Epidermal melanocyte (primary cell): ENCODE results near the gene CEP72.
"Not testable (repeated sequence)": the region's sequence is repeated elsewhere in the genome, so short reads cannot be mapped to it uniquely, and the experiment has no call there.

Source experiments
- DNase-seq: peaks from one replicate; pipeline ENCODE4 v3.0.0; 2011; ENCODE audit warnings: low spot score; ENCODE audit not compliant: insufficient read length

The CEP72 gene

DNA sequence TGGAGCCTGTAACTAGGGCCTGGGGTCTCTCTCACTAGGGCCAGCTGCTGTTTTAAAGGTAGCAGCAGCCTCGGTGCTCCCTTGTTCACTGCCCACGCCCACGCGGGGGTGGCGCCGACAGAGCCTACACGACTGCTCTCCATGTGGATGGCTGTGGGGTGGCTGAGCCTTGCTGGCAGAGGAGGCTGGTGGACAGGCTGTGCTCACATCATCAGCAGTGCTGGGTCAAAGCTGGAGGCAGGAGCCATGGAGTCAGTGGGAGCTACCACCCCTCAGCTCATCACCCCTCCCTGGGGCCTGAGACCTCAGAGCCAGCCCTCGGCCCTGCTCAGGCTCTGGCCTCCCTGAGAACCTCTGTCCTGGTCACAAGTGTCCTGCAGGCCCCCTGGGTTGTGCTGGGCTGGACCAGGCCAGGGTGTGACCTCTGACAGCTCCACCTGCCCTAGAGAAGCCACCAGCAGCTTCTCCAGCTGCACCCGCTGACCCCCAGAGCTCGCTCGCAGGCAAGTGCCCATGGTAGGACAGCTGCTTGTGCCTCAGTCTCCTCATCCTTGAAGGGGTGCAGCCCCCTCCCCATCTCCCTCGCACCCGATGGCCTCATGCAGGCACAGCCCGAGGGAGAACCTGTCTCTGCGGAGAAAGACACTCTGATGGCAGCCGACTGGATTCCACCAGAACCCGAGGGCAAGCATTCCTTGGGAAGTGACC is 70.7 kb downstream of the CEP72 start:
- not testable (repeated sequence) for DNase-seq

- no peak for DNase-seq
Measured at GRCh38 chr5:683551-684481, 71.7 kb downstream of the CEP72 start.

GRCh38 chr5:684751-685216 is 72.6 kb downstream of the CEP72 start:
- no peak for DNase-seq

DNA sequence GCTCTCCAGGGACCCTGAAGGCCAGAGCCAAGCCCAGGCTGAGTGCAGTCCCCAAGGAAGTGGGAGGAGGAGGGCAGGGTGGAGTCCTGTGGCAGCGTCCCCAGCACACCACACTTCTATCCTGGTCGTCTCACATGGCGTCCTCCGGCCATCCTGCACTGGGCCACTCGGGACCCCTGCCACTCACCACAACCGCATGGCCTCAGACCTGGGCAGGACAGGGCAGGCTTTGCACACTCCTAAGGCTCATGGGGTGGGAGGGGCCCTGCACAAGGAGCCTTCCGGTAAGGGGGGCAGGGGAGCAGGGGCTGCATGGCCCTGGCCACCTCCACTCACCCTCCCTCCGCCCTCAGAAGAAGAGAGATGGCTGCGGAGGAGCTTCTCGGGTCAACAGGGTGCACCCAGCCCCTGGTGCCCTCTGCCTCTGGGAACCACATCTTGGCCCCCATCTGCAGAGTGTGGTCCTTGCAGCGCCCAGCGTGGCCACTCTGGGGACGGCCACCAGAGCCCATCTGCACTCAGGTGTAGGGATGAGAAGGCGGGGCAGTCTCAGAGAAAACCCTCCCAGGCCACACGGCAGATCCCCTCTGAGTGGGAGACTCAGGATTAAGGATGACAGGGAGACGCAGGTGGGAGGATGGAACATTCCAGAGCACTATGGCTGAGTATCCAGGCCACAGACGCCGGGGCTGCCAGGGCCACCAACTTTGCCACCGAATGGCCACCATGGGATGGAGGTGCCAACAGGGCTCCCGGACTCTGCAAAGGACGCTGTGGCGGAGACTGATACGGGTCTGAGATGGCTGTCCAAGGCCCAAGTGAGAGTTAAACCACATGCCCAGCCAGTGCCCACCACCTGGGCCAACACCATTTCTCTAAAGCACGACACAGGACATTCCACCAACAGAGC is 73.4 kb downstream of the CEP72 start:
- DNase-seq = no peak

DNA sequence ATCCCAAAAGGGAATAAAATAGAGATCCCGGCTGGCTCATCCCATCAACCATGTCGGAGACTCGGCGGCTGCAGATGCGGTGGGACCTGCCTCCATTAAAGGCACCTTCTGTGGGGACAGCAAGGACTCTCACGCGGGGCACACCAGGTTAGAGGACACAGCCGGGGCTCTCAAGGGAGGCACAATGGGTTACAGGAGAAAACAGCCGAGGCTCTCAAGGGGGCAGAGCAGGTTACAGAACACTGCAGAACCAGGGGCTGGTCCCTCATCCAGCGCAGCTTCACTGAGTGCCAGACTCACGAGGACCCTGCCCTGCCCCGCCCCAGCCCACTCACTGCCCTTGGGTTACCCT is 74.0 kb downstream of the CEP72 start:
- DNase-seq = not testable (repeated sequence)

DNA sequence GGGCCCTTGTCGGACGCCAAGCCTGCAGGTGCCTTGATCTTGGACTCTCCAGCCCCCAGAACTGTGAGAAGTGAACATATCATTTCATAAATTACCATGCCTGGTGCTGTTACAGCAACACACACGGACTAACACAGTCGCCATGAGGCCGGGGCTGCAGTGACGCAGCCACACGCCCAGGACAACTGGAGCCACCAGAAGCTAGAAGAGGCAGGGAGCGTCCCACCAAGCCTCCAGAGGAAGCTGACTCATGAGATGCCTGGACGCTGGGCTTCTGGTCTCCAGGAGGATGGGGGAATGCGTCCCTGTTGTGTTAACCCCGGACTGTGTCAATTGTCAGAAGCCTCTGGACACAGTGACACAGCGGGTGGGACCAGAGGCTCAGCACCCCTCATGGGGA is 74.8 kb downstream of the CEP72 start:
- DNase-seq = not testable (repeated sequence)

DNA sequence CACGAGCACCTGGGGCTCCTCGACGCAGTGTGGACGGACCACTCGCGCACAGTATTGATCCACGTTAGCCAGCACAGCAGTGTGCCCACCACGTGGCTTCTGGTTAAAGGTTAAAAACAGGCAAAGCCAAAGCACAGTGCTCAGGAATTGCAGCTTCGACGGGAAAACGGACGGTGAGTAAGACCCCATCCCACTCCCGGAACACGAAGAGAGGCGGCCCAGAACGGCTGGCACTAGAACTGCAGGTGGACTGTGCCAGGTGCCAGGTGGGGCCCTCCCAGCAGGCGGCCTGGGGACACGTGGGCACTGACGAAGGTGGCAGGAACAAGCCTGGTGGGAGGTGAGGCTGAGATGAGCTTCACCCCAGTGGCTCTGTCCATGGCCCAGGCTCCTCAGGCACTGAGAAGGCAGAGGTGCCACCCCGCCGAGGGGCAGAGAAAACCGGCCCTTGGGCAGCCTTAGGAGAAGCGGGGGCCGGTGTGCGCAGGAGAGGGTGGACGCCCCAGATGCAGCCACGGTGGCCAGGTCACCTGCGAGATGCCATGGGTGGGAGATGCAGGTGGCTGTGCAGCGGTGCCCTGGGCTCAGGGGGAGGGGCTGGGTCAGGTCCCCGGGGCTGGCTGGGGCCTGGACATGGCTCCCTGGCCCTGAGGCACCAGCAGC is 76.3 kb downstream of the CEP72 start:
- DNase-seq = not testable (repeated sequence)

DNA sequence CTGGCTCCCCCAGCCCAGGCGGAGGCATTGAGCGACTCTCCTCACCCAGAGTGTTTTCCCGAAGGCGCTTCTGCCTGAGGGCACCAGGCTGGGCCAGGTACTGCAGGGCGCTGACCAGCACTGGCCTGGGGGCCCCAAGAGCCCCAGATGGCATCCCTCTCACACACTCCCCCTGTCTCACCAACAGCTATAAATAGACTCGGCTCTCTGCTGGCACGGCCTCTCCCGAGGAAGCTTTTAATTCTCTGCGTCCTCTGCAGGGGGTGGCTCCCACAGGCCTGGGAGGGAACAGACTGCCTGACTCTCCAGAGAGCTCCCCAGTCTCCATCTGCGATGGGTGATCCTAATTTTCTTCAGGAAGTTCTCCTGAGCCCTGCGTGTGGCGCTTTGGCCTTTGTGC is 78.2 kb downstream of the CEP72 start:
- not testable (repeated sequence) for DNase-seq

GRCh38 chr5:691049-691448 is 78.9 kb downstream of the CEP72 start:
- DNase-seq = not testable (repeated sequence)

DNA sequence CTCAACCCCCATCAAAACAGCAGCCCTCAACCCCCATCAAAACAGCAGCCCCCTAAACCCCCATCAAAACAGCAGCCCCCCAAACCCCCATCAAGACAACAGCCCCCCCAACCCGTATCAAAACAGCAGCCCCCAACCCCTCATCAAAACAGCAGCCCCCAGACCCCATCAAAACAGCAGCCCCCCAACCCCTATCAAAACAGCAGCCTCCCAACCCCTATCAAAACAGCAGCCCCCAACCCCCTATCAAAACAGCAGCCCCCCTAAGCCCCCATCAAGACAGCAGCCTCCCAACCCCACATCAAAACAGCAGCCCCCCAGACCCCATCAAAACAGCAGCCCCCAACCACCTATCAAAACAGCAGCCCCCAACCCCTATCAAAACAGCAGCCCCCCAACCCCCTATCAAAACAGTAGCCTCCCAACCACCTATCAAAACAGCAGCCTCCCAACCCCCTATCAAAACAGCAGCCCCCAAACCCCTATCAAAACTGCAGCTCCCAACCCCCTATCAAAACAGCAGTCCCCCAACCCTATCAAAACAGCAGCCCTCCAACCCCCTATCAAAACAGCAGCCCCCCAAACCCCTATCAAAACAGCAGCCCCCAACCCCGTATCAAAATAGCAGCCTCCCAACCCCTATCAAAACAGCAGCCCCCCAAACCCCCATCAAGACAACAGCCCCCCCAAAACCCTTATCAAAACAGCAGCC is 79.8 kb downstream of the CEP72 start:
- no peak for DNase-seq

- DNase-seq = peak; percentile 10
Measured at GRCh38 chr5:692529-693041, 80.4 kb downstream of the CEP72 start.

- DNase-seq = peak; percentile 57
Measured at GRCh38 chr5:693271-694041, 81.3 kb downstream of the CEP72 start, which contains the start of gene TPPP. Gene TPPP (minus strand): TSS chr5:693352. CDS start chr5:678060, 15,292 bp downstream.

- not testable (repeated sequence) for DNase-seq
Measured at GRCh38 chr5:694042-694431, 81.9 kb downstream of the CEP72 start.

DNA sequence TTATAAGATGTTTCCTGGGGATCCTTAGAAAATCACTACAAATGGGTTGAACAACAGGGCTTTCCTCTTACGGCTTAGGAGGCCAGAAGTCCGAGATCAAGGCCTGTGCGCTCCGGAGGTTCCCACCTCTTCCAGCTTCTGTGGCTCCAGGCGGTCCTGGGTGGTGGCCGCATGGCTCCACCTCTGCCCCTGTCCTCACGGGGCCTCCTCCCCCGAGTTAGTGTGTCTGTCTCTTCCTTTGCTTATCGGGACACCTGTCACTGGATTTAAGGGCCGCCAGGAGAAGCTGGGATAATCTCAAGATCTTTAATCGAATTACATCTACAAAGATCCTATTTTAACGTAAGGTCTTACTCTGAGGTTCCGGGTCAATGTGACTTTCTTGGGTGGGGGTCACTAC is 83.3 kb downstream of the CEP72 start:
- DNase-seq = not testable (repeated sequence)

- DNase-seq = not testable (repeated sequence)
Measured at GRCh38 chr5:696191-696590, 84.1 kb downstream of the CEP72 start.

DNA sequence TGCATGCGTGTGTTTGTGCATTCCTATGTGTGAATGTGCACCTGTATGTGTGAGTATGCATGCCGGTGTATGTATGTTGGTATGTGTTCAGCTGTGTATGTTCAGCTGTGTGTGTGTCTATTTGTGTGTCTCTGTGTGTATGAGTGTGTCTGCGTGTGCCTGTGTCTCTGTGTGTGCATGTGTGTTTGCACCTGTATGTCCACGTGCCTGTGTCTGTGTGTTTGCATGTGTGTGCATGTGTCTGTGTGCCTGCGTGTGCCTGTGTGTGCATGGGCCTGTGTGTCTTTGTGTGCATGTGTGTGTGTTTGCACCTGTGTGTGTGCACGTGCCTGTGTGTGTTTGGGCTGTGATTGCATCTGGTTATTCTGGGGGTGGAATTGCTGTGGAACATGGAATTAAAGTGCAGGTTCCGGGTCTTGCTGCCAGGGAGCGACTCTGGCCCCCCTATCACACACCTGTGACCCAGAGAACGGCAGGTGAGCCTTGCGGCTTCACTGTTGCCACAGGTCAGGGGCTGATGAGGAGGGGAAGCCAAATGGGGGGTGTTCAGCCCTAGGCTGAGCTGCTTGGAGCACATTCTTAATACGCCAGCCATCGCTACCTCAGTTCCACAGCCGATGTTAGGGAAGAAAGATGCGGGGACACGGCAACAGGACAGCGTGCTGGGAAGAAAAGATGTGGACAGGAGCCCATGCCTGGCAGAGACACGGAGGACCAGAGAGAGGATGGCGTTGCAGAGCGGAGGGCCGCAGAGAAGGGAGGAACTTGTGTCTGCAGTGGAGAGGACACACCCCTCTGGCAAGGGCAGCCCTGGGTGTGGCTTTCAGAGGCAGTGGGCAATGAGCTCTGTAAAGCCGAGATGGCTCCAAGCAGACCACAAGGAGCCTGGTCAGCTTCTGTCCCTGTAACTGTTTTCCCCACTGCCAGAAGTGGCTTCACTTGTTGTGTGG is 84.9 kb downstream of the CEP72 start:
- not testable (repeated sequence) for DNase-seq
